ENCODE data around the gene HEXD. TPM values are rescaled to one million over a fixed set of nuclear protein-coding genes. Genes with fewer than 3 reads are reported as not detected.
"Not testable (repeated sequence)": the region's sequence is repeated elsewhere in the genome, so short reads cannot be mapped to it uniquely, and the experiment has no call there.

The HEXD gene
- total and polyA plus RNA-seq, 2 donors (not counting 3 experiments of a cell fraction or from before 2014, with no cell fraction given), result 12.9 to 18.6 TPM

DNA sequence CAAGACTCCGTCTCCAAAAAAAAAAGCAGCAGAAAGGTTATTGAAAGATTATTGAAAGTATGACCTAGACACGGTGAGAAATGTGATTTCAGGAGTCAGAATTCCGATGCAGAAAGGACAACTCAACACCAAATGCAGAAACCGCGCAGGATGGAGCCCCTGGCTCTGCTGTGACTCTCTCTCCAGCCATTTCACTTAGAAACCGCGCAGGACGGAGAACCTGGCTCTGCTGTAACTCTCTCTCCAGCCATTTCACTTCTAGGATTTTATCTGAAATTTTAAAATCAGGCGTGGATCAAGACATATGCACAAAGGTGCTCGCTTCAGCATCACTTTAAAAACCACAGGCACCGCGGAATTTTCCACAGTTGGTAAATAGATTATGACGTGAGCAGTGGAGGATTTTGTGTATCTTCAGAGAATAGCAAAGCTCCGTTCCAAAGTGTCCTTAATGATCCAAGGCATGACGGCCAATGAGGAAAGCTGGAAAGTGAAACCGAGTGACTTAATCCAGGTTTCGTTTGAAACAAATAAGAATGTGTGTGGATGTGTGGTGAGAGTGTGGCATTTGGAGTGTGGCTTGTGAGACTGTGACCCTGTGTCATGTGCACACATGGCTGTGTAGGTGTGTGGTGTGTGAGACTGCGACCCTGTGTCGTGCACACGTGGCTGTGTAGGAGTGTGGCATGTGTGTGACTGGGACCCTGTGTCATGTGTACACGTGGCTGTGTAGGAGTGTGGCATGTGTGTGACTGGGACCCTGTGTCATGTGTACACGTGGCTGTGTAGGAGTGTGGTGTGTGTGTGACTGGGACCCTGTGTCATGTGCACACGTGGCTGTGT, 37.1 kb upstream of the HEXD start:
- Histone ChIP-seq H3K4me3 (replicated peaks in 1 of 3; ENCODE audit: insufficient read depth in 1 of 3, low read depth in 1 of 3, low read length in 3 of 3) (no peak overlapping the region), H2AFZ (ENCODE audit: low read depth, low read length) (no peak overlapping the region), H3K9ac (replicated peaks; ENCODE audit: extremely low read depth, insufficient read depth, low read length) (no peak overlapping the region), H3K4me1 (ENCODE audit: control insufficient read depth, extremely low read depth, insufficient read depth, low read length) (no peaks in the 10 kb centered on the region), H3K4me2 (ENCODE audit: insufficient read depth, low read length) (no peak overlapping the region), H4K20me1 (replicated peaks; ENCODE audit: control insufficient read depth, extremely low read depth, insufficient read depth, low read length) (no peaks in the 10 kb centered on the region), H3K27ac (ENCODE audit: insufficient read depth, low read depth, low read length) (no peak overlapping the region), H3K9me1 (replicated peaks; ENCODE audit: control insufficient read depth, extremely low read depth, insufficient read depth, low read length) (no peaks in the 10 kb centered on the region), H3K36me3 (ENCODE audit: control insufficient read depth in 2 of 2, extremely low read depth in 1 of 2, insufficient read depth in 2 of 2, low read length in 2 of 2) (no peaks in the 10 kb centered on the region), H3K9me3 (replicated peaks; ENCODE audit: control insufficient read depth, insufficient read depth, low read length) (no peaks in the 10 kb centered on the region), H3K79me2 (ENCODE audit: control insufficient read depth, insufficient read depth, low read length) (no peaks in the 10 kb centered on the region), H3K27me3 (ENCODE audit: control insufficient read depth in 2 of 2, insufficient read depth in 2 of 2, low read length in 2 of 2) (peaks cover under 1 to 3% of the 10 kb centered on the region in 2 experiments)
- intact Hi-C loops (cut with micrococcal nuclease), result no loop called here
- BruUV-seq (replicated peaks), result no TSS peak
- POLR2A ChIA-PET, result no interaction called here
- dilution Hi-C loops (cut with MboI; ENCODE audit: extremely low pct_ligation_motif_present, low sequenced_read_pairs), result no loop called here
- FAIRE-seq, result no peak
- TF ChIP-seq, protein P1, sequence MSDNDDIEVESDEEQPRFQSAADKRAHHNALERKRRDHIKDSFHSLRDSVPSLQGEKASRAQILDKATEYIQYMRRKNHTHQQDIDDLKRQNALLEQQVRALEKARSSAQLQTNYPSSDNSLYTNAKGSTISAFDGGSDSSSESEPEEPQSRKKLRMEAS (IDR thresholded peaks at IDR 0.05; ENCODE audit: insufficient read depth, insufficient read length), result no peak
- no peak for TF ChIP-seq MYC (IDR thresholded peaks at IDR 0.05; ENCODE audit: low read depth, low read length)
- TF ChIP-seq JUN (IDR thresholded peaks at IDR 0.05; ENCODE audit: borderline replicate concordance, insufficient read depth, insufficient read length, low read depth), result no peak
- TF ChIP-seq EZH2 (IDR thresholded peaks at IDR 0.05; ENCODE audit: borderline replicate concordance, low read depth, low read length, severe bottlenecking), result no peak
- TF ChIP-seq FOS (IDR thresholded peaks at IDR 0.05; ENCODE audit: borderline replicate concordance, insufficient read depth, low read length), result no peak
- TF ChIP-seq POLR2AphosphoS5 (IDR thresholded peaks at IDR 0.05; ENCODE audit: insufficient read depth, low read depth, low read length), result no peak
- no peak for DNase-seq (ENCODE audit: low read depth, low spot score)
- CTCF ChIA-PET, result interaction anchor here (0.7 kb wide), 1 partner anchor 14 kb away, joined by 4 read pairs; no protein-coding TSS in a partner anchor

DNA sequence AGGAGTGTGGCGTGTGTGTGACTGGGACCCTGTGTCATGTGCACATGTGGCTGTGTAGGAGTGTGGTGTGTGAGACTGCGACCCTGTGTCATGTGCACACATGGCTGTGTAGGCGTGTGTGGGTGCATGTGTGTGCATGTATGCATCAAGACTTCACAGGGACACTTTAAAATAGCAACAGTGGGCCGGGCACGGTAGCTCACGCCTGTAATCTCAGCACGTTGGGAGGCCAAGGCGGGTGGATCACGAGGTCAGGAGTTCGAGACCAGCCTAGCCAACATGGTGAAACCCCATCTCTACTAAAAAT, 36.5 kb upstream of the HEXD start:
- H3K9me3 ChIP-seq (replicated peaks; ENCODE audit: control insufficient read depth, insufficient read depth, low read length); BruUV-seq (replicated peaks); H3K4me3 ChIP-seq (replicated peaks in 1 of 3; ENCODE audit: insufficient read depth in 1 of 3, low read depth in 1 of 3, low read length in 3 of 3); FAIRE-seq; H3K9ac ChIP-seq (replicated peaks; ENCODE audit: extremely low read depth, insufficient read depth, low read length); H3K9me1 ChIP-seq (replicated peaks; ENCODE audit: control insufficient read depth, extremely low read depth, insufficient read depth, low read length); H2AFZ ChIP-seq (ENCODE audit: low read depth, low read length); intact Hi-C loops (cut with micrococcal nuclease); dilution Hi-C loops (cut with MboI; ENCODE audit: extremely low pct_ligation_motif_present, low sequenced_read_pairs); H3K27ac ChIP-seq (ENCODE audit: insufficient read depth, low read depth, low read length); POLR2A ChIA-PET; H3K4me1 ChIP-seq (ENCODE audit: control insufficient read depth, extremely low read depth, insufficient read depth, low read length); H3K27me3 ChIP-seq (ENCODE audit: control insufficient read depth in 2 of 2, insufficient read depth in 2 of 2, low read length in 2 of 2); H4K20me1 ChIP-seq (replicated peaks; ENCODE audit: control insufficient read depth, extremely low read depth, insufficient read depth, low read length); DNase-seq (ENCODE audit: low read depth, low spot score); H3K4me2 ChIP-seq (ENCODE audit: insufficient read depth, low read length); H3K36me3 ChIP-seq (ENCODE audit: control insufficient read depth in 2 of 2, extremely low read depth in 1 of 2, insufficient read depth in 2 of 2, low read length in 2 of 2); H3K79me2 ChIP-seq (ENCODE audit: control insufficient read depth, insufficient read depth, low read length); CTCF ChIA-PET: not testable (repeated sequence)

DNA sequence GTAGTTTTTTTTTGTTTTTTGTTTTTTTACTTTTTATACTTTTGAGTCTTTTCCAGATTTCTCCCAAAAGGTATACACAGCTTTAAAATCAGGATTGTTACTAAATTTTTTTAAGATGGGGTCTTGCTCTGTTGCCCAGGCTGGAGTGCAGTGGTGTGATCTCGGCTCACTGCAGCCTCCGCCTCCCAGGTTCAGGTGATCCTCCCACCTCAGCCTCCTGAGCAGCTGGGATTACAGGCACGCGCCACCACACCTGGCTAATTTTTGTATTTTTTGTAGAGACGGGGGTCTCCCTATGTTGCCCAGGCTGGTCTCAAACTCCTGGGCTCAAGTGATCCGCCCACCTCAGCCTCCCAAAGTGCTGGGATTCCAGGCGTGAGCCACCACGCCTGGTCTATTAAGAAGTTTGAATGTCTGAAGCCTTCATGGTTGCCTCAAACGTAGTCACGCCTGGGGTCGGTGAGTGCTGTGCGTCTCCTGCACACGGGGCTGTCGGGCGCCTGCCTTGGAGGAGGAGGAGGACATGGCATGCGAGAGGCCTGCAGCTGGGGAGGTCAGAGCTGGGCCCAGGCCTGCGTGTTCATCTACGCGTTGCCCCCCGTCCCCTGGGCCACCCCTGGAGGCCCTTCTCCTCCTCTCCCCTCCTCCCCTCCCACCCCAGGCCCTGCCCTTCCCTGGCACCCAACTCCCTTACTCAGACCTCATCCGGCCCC, 35.8 kb upstream of the HEXD start:
- H3K4me2 ChIP-seq (ENCODE audit: insufficient read depth, low read length); dilution Hi-C loops (cut with MboI; ENCODE audit: extremely low pct_ligation_motif_present, low sequenced_read_pairs); CTCF ChIA-PET; BruUV-seq (replicated peaks); H3K27me3 ChIP-seq (ENCODE audit: control insufficient read depth in 2 of 2, insufficient read depth in 2 of 2, low read length in 2 of 2); H3K4me3 ChIP-seq (replicated peaks in 1 of 3; ENCODE audit: insufficient read depth in 1 of 3, low read depth in 1 of 3, low read length in 3 of 3); H3K9me1 ChIP-seq (replicated peaks; ENCODE audit: control insufficient read depth, extremely low read depth, insufficient read depth, low read length); H2AFZ ChIP-seq (ENCODE audit: low read depth, low read length); H3K36me3 ChIP-seq (ENCODE audit: control insufficient read depth in 2 of 2, extremely low read depth in 1 of 2, insufficient read depth in 2 of 2, low read length in 2 of 2); POLR2A ChIA-PET; H3K9me3 ChIP-seq (replicated peaks; ENCODE audit: control insufficient read depth, insufficient read depth, low read length); FAIRE-seq; H3K79me2 ChIP-seq (ENCODE audit: control insufficient read depth, insufficient read depth, low read length); intact Hi-C loops (cut with micrococcal nuclease); H3K4me1 ChIP-seq (ENCODE audit: control insufficient read depth, extremely low read depth, insufficient read depth, low read length); H3K9ac ChIP-seq (replicated peaks; ENCODE audit: extremely low read depth, insufficient read depth, low read length); H4K20me1 ChIP-seq (replicated peaks; ENCODE audit: control insufficient read depth, extremely low read depth, insufficient read depth, low read length); DNase-seq (ENCODE audit: low read depth, low spot score); H3K27ac ChIP-seq (ENCODE audit: insufficient read depth, low read depth, low read length): not testable (repeated sequence)

All from endothelial cell of umbilical vein (primary cell).